Measurements from ENCODE around the gene ZNF549.

GRCh38 chr19:57606931-57607330 is 79.8 kb downstream of the ZNF549 start:
- TF ChIP-seq POLR2A (IDR thresholded peaks at IDR 0.05; ENCODE audit: low read depth, low read length) (no peak), TAF1 (IDR thresholded peaks at IDR 0.05; ENCODE audit: borderline replicate concordance, low read depth, low read length) (no peak), POLR2AphosphoS5 (IDR thresholded peaks at IDR 0.05; ENCODE audit: low read depth, low read length) (no peak)
